Fibroblast of skin of right biceps (primary cell): ENCODE measurements around the gene FLNB.

Experiments used
- DNase-seq: peaks from one replicate; pipeline ENCODE4 v3.0.0-alpha.2; 2013

Gene FLNB

GRCh38 chr3:58169371-58169770 lies 161.1 kb downstream of the FLNB start:
- DNase-seq: no peak

- DNase-seq: no peak
Observed at GRCh38 chr3:58170376-58170775, 162.2 kb downstream of the FLNB start.

- DNase-seq: no peak
Observed at GRCh38 chr3:58171126-58171525, 162.9 kb downstream of the FLNB start.

GRCh38 chr3:58173029-58173668 lies 164.9 kb downstream of the FLNB start:
- no peak for DNase-seq

DNA sequence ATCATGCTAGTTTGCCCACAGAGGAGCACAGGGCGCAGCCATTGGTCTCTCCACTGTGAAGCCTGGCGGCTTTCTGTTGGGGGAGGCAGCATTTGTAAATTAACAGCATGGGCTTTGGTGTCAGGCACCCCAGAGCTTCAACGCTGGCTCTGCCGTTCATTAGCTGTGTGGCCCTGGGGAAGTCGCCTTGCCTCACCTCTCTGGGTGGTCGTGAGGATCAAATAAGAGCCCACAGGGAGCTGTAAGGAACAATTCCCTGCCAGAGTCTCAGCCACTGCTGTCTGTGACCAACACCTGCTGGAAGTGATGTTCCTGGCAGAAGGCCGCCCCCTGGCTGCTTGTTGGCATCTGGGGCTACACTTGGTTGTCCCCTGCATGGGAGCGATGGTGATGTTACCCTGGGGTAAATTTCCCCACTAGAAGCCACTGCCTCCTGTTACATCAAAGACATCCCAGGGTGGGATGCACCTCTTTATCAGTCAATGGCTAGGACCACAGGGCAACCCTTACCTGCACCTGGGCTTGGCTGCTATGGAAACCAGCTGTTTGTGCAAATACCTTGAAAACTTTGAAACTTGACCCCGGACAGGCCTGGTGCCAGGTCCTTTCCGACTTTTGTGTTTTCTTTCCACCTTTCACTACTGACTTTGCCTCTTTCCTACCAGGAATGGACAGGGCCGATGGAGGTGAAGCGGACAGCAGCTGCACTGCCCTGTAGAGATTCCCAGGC lies 165.6 kb downstream of the FLNB start:
- DNase-seq: peak; percentile 38

GRCh38 chr3:58175187-58175436 lies 166.9 kb downstream of the FLNB start:
- no peak for DNase-seq

GRCh38 chr3:58175437-58176184 lies 167.4 kb downstream of the FLNB start:
- peak; percentile 47 for DNase-seq

DNA sequence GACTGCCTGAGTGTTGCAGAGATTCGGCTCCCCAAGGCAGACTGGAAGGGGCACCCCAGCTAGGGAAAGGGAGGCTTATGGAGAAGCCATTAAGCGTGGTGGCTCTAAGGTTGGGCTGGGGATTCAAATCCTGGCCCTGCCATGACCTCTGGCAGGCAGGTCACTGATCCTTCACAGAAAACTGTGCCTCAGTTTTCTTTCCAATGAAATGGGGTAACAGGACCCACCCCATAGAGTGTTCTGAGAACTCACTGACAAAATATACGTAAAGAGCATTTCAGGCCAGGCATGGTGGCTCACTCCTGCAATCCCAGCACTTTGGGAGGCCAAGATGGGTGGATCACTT lies 167.9 kb downstream of the FLNB start:
- DNase-seq: no peak

DNA sequence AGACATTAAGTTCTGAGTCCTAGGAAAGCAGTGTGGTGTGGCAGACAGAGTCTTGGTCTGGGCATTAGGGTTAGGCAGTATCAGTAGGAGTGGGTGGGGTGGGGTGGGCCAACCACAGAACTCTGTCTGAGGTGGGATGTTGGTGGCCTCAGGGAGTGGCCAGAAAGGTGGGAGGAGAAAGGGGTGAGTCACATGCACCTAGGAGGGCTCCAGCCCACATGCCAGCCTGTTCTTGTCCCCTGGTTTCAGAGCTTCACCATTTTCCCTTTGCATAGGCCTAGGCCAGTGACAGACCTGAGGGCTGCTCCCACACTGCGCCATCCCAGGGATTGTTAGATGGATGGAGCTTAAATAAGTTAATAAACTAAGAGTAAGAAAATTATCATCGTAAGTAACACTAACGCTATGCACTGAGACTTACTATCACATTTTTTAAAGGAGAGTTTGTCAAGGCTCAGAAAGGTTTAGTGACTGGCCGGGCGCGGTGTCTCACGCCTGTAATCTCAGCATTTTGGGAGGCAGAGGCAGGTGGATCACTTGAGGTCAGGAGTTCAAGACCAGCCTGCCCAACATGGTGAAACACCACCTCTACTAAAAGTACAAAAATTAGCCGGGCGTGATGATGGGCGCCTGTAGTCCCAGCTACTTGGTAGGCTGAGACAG lies 168.7 kb downstream of the FLNB start:
- no peak for DNase-seq

DNA sequence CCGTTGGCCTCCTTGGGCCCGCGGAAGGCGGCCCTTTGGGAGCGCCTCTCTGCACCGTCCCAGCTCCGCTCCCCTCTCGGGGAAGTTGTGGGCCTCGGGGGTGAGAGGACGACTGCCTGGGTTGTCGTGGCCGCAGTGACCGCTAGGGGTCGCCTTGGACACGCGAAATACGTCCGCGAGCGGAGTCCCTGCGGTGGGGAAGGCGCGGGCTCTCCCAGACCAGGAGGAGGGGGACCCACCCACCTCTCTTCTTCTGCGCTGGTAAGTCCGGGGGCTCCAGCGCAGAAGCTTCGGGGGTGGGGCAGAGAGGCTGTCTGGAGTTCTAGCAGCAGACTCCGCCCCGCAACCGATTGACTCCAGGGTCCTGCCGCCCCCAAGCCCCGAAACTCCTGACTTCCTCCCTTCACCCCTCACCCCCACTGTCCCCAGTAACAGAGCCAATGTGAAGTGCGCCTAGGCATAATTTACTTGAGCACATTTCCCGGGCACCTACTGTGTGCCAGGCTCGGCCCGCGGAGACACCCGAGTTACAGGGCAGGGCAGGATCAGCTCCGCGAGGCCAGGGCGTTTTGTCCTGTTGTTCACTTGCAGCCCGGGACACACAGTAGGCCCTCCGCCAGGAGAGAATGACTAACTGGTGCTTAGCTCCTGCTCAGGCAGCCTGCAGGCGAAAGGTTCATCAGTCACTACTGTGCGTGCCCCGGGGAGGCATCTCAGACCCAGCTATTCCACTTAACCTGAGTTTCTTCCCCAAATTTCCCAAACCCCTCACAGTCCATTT lies 169.7 kb downstream of the FLNB start:
- DNase-seq: peak; percentile 80

- DNase-seq: no peak
Observed at GRCh38 chr3:58178528-58179234, 170.5 kb downstream of the FLNB start.

DNA sequence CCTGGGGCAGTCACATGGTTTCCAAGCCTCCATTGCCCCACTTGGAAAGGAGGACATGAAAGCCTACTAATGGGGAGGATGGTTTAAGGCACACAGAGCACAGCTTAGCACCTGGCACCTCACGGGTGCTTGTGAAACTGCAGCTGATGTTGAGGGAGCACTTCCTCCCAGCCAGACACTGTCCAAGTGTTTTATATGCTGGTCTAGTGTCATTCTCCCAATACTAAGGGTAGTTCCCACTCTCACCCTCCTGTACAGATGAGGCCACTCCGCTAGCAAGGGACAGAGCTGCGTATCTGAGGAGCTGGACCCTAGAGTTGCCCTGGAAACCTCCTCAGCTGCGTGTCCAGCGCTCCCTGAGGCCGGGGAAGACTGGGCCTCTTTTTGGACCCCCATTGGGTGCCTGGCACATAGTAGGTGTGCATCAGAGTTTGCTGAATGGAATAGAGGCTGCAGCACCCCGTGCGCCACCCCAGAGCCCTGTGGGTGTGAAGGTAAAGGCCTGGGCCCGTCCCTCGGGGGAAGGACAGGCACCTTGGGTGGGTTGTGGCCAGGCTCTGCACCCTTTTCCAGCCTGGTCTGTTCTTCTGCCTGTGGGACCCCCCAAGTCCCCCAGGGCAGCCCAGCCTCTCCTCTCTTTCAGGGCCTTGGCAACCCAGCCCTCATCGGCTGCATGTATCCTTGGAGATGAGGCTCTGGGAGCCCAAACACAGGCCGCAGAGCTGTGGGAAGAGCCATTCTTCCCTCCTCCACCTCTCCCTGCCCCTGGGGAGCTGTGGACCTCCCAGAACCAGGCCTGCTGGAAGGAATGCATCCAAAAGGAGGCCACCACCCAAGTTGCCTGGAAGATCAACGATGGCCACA lies 171.2 kb downstream of the FLNB start:
- no peak for DNase-seq

- no peak for DNase-seq
Observed at GRCh38 chr3:58180099-58180880, 172.1 kb downstream of the FLNB start.

GRCh38 chr3:58180940-58181587 lies 172.8 kb downstream of the FLNB start:
- no peak for DNase-seq

GRCh38 chr3:58183221-58183620 lies 175.0 kb downstream of the FLNB start:
- no peak for DNase-seq

DNA sequence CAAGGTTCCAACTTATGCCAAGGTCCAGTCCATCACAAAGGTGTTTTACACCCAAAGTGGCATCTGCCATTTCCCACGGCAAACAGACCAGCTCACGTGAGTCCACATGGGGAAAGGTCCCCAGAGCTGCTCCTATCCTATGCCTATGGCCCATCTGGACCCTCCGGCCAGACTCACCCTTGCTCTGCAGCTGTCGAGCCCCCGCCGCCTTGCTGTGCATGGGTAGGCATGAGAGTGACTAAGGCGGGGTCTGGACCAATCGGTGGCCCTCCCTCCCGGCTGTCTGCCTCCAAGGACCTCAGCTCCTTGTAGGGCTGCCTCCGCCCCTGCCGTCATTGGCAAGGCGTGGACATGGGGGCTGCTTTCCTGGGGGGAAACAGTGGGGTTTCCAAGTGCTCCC lies 175.7 kb downstream of the FLNB start:
- DNase-seq: no peak

- no peak for DNase-seq
Observed at GRCh38 chr3:58184309-58184981, 176.2 kb downstream of the FLNB start.

DNA sequence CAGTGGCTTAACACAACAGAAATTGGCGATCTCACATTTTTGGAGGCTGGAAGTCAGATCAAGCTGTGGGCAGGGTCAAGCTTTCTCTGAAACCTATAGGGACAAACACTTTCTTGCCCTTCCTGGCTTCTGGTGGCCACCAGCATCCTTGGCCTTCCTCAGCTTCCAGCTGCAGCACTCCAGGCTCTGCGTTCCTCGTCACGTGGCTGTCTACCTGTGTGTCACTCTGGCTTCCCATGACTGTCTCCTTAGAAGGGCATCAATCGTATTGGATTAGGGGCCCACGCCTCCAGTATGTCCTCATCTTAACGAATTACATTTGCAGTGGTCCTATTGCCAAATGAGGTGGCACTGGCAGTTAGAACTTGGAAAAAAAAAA lies 176.7 kb downstream of the FLNB start:
- DNase-seq: no peak

- no peak for DNase-seq
Observed at GRCh38 chr3:58188173-58188564, 179.9 kb downstream of the FLNB start.
